ENCODE results near the gene LSM4. TPM values are rescaled to one million over a fixed set of nuclear protein-coding genes. Genes with fewer than 3 reads are reported as not detected.

LSM4 gene
- total and polyA plus RNA-seq, 2 of the 13 experiments (the other 11 are each of a cell fraction or from before 2014, with no cell fraction given): 65.8 to 166 TPM

DNA sequence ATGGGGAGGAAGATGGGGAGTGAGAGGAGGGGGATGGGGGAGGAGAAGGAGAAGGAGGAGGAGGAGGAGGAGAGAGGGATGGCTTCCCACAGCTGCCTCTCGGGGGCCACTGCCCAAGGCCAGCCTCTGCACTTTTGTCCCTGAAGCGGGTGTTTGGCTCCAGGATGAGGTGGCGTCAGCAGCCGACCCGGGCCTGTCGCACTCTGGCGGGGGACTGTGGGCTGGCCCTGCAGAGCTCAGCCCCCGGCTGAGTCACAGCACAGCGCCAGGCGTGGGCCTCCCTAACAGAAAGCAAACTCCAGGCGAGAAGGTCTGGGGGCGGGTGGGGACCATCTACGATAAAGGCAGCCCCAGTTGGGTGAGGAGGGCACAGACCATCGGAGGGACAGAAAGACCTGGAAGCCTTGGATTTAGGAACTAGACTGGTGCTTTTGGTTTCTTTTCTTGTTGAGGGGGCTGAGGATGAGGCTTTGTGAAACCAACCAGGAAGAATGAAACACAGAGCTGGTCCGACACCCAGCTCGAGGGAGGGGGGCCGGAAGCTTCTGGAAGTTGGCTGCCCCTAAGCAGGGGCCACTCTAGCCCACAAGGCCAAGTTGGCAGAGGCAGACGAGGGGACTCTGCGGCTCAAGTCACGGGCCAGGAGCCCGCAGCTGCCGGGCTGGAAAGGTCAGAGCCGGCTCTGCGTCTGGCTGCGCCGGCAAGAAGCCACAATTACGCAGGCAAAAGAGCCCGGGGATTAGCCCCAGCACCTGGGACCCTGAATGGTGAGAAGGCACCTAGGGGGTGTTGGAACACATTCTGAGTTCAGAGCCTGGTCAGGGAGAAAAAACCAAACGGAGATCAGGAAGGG lies 18.2 kb downstream of the LSM4 start (continued):
- TF ChIP-seq ATF7 (IDR thresholded peaks at IDR 0.05): no peak
- TF ChIP-seq ATF7 (CRISPR knock-in tag; IDR thresholded peaks at IDR 0.05): peak; percentile 66; the same call in 1 of the 2 replicates
- TF ChIP-seq ATRX (CRISPR knock-in tag; IDR thresholded peaks at IDR 0.05; ENCODE audit: borderline replicate concordance): no peak
- TF ChIP-seq ZNF577 (CRISPR knock-in tag; IDR thresholded peaks at IDR 0.05; ENCODE audit: borderline replicate concordance, low read depth): no peak
- no peak for TF ChIP-seq RFXANK (CRISPR knock-in tag; IDR thresholded peaks at IDR 0.05)
- TF ChIP-seq CBX2 (IDR thresholded peaks at IDR 0.05; ENCODE audit: low read depth, low read length): no peak
- no peak for TF ChIP-seq CBX2 (CRISPR knock-in tag; IDR thresholded peaks at IDR 0.05; ENCODE audit: low read depth)
- peak; percentile 54; the same call in 1 of the 2 replicates for TF ChIP-seq ZNF350 (CRISPR knock-in tag; IDR thresholded peaks at IDR 0.05; ENCODE audit: borderline replicate concordance, low read depth)
- no peak for TF ChIP-seq HCFC1 (IDR thresholded peaks at IDR 0.05; ENCODE audit: low read depth, low read length)
- TF ChIP-seq, protein P1, sequence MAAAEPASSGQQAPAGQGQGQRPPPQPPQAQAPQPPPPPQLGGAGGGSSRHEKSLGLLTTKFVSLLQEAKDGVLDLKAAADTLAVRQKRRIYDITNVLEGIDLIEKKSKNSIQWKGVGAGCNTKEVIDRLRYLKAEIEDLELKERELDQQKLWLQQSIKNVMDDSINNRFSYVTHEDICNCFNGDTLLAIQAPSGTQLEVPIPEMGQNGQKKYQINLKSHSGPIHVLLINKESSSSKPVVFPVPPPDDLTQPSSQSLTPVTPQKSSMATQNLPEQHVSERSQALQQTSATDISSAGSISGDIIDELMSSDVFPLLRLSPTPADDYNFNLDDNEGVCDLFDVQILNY (CRISPR knock-in tag; conservative IDR thresholded peaks at IDR 0.05): no peak
- TF ChIP-seq RFX3 (CRISPR knock-in tag; IDR thresholded peaks at IDR 0.05): no peak
- TF ChIP-seq STAT5B (CRISPR knock-in tag; IDR thresholded peaks at IDR 0.05): 0 out of 2 replicates have a peak, but pooled peaks have one; percentile 48
- 0 out of 2 replicates have a peak, but pooled peaks have one; percentile 30 for TF ChIP-seq SOX5 (CRISPR knock-in tag; IDR thresholded peaks at IDR 0.05; ENCODE audit: borderline replicate concordance)
- TF ChIP-seq, protein P2, sequence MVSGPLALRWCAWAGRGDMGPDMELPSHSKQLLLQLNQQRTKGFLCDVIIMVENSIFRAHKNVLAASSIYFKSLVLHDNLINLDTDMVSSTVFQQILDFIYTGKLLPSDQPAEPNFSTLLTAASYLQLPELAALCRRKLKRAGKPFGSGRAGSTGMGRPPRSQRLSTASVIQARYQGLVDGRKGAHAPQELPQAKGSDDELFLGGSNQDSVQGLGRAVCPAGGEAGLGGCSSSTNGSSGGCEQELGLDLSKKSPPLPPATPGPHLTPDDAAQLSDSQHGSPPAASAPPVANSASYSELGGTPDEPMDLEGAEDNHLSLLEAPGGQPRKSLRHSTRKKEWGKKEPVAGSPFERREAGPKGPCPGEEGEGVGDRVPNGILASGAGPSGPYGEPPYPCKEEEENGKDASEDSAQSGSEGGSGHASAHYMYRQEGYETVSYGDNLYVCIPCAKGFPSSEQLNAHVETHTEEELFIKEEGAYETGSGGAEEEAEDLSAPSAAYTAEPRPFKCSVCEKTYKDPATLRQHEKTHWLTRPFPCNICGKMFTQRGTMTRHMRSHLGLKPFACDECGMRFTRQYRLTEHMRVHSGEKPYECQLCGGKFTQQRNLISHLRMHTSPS (CRISPR knock-in tag; IDR thresholded peaks at IDR 0.05; ENCODE audit: low read depth): peak; percentile 35
- no peak for TF ChIP-seq REXO4 (CRISPR knock-in tag; IDR thresholded peaks at IDR 0.05; ENCODE audit: borderline replicate concordance)
- TF ChIP-seq ZNF598 (CRISPR knock-in tag; IDR thresholded peaks at IDR 0.05; ENCODE audit: borderline replicate concordance): peak; percentile 71; the same call in 1 of the 2 replicates
- TF ChIP-seq ZNF816 (CRISPR knock-in tag; IDR thresholded peaks at IDR 0.05; ENCODE audit: borderline replicate concordance): peak; percentile 92
- TF ChIP-seq MTA1 (CRISPR knock-in tag; IDR thresholded peaks at IDR 0.05; ENCODE audit: borderline replicate concordance): peak; percentile 96; the same call in 1 of the 2 replicates
- TF ChIP-seq SUZ12 (IDR thresholded peaks at IDR 0.05; ENCODE audit: low read depth, low read length): no peak
- no peak; the same call in 1 of the 2 replicates for TF ChIP-seq ZNF451 (CRISPR knock-in tag; IDR thresholded peaks at IDR 0.05)
- TF ChIP-seq, protein P3, sequence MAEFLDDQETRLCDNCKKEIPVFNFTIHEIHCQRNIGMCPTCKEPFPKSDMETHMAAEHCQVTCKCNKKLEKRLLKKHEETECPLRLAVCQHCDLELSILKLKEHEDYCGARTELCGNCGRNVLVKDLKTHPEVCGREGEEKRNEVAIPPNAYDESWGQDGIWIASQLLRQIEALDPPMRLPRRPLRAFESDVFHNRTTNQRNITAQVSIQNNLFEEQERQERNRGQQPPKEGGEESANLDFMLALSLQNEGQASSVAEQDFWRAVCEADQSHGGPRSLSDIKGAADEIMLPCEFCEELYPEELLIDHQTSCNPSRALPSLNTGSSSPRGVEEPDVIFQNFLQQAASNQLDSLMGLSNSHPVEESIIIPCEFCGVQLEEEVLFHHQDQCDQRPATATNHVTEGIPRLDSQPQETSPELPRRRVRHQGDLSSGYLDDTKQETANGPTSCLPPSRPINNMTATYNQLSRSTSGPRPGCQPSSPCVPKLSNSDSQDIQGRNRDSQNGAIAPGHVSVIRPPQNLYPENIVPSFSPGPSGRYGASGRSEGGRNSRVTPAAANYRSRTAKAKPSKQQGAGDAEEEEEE (CRISPR knock-in tag; IDR thresholded peaks at IDR 0.05; ENCODE audit: borderline replicate concordance): no peak
- peak; percentile 63; the same call in 1 of the 2 replicates for TF ChIP-seq ZSCAN22 (CRISPR knock-in tag; IDR thresholded peaks at IDR 0.05)
- TF ChIP-seq, protein P4, sequence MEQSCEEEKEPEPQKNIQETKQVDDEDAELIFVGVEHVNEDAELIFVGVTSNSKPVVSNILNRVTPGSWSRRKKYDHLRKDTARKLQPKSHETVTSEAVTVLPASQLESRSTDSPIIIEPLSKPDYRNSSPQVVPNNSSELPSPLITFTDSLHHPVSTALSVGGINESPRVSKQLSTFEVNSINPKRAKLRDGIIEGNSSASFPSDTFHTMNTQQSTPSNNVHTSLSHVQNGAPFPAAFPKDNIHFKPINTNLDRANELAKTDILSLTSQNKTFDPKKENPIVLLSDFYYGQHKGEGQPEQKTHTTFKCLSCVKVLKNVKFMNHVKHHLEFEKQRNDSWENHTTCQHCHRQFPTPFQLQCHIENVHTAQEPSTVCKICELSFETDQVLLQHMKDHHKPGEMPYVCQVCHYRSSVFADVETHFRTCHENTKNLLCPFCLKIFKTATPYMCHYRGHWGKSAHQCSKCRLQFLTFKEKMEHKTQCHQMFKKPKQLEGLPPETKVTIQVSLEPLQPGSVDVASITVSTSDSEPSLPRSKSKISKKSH (CRISPR knock-in tag; IDR thresholded peaks at IDR 0.05; ENCODE audit: borderline replicate concordance): no peak
- TF ChIP-seq ZNF839 (CRISPR knock-in tag; IDR thresholded peaks at IDR 0.05; ENCODE audit: borderline replicate concordance): peak; percentile 24; the same call in 1 of the 2 replicates
- no peak for TF ChIP-seq RORA (CRISPR knock-in tag; IDR thresholded peaks at IDR 0.05)
